Bronchial epithelial cell (primary cell): ENCODE data around the gene BDH2. TPM values are rescaled to one million over a fixed set of nuclear protein-coding genes. Genes with fewer than 3 reads are reported as not detected.

Experiments
- DNase-seq: peaks from one replicate; pipeline ENCODE4 v3.0.0-alpha.2; 2010; ENCODE audit warnings: low read depth
- FAIRE-seq: peaks from 2 replicates; lab custom pipeline; 2011; peaks lifted over from hg19 to GRCh38; lab: Jason Lieb, UNC
- H3K27me3 ChIP-seq: 2 replicates; pipeline ENCODE4 v1.5.1; 2011; ENCODE audit warnings: low read length; ENCODE audit not compliant: control insufficient read depth, insufficient read depth
- H3K36me3 ChIP-seq: 2 replicates; pipeline ENCODE4 v1.5.1; 2011; ENCODE audit warnings: low read length; ENCODE audit not compliant: control insufficient read depth, insufficient read depth
- H3K4me3 ChIP-seq: 2 replicates; pipeline ENCODE4 v1.5.1; 2011; ENCODE audit warnings: mild to moderate bottlenecking, low read depth, low read length, control low read depth
- CTCF ChIP-seq: IDR thresholded peaks from 2 replicates; pipeline ENCODE4 v1.5.1; 2011; ENCODE audit warnings: mild to moderate bottlenecking, moderate library complexity, low read length, control low read depth, inconsistent platforms; ENCODE audit not compliant: insufficient read depth, severe bottlenecking
- total RNA-seq: library from RNA; depleted of rRNA; stranded (reverse); fragments of >200 nt; gene quantifications from 2 replicates; pipeline ENCODE4 v1.2.1, GENCODE V29; 2014

BDH2 gene
- total RNA-seq, 1 donor from 2014 or later = 15.8 TPM

- DNase-seq (no peak), FAIRE-seq (no peak)
- TF ChIP-seq CTCF = no peak
- H3K4me3 ChIP-seq = no peak overlapping the region
- no peaks in the 10 kb centered on the region for H3K36me3 ChIP-seq
- no peaks in the 10 kb centered on the region for H3K27me3 ChIP-seq
These were observed 46.9 kb downstream of the BDH2 start for GRCh38 chr4:103052779-103053178.

- FAIRE-seq (no peak), DNase-seq (no peak)
- H3K4me3 ChIP-seq = no peak overlapping the region
- no peak for TF ChIP-seq CTCF
- H3K27me3 ChIP-seq = no peaks in the 10 kb centered on the region
- no peaks in the 10 kb centered on the region for H3K36me3 ChIP-seq
These were observed 47.5 kb downstream of the BDH2 start for GRCh38 chr4:103052145-103052544.

GRCh38 chr4:103050736-103051436, 48.7 kb downstream of the BDH2 start:
- Histone ChIP-seq H3K36me3 (no peaks in the 10 kb centered on the region), H3K4me3 (no peak overlapping the region), H3K27me3 (no peaks in the 10 kb centered on the region)
- FAIRE-seq (no peak), DNase-seq (peak; percentile 54)
- no peak for TF ChIP-seq CTCF

GRCh38 chr4:103046416-103047290, 53.0 kb downstream of the BDH2 start:
- peak; percentile 72 for TF ChIP-seq CTCF
- peak; percentile 51 for DNase-seq

GRCh38 chr4:103044183-103044582, 55.5 kb downstream of the BDH2 start:
- DNase-seq (no peak), FAIRE-seq (no peak)
- Histone ChIP-seq H3K27me3 (no peaks in the 10 kb centered on the region), H3K36me3 (no peaks in the 10 kb centered on the region), H3K4me3 (no peak overlapping the region)
- no peak for TF ChIP-seq CTCF

More at GRCh38 chr4:103046416-103047290, 53.0 kb downstream of the BDH2 start:
- no peaks in the 10 kb centered on the region for H3K27me3 ChIP-seq
- no peak overlapping the region for H3K4me3 ChIP-seq
- FAIRE-seq = no peak
- H3K36me3 ChIP-seq = no peaks in the 10 kb centered on the region
